GM03348 (cell line): Measurements from ENCODE around the gene NCCRP1.
A peak's percentile ranks its signal among the peaks of the same experiment; 100 is the strongest.

Source experiments
- DNase-seq: peaks from one replicate; pipeline ENCODE4 v3.0.0; 2012; ENCODE audit warnings: low spot score

Gene NCCRP1

GRCh38 chr19:39246951-39247669, 50.3 kb downstream of the NCCRP1 start:
- no peak for DNase-seq

GRCh38 chr19:39247701-39248664, 51.2 kb downstream of the NCCRP1 start:
- DNase-seq: peak; percentile 34

- DNase-seq: no peak
Observed at GRCh38 chr19:39248806-39249205, 52.0 kb downstream of the NCCRP1 start, which contains the start of gene IFNL4. Gene IFNL4, minus strand, starts transcription at chr19:39248856.

GRCh38 chr19:39251081-39251480, 54.3 kb downstream of the NCCRP1 start:
- DNase-seq: no peak
